ENCODE measurements around the gene ARAP2.
A peak's percentile ranks its signal among the peaks of the same experiment; 100 is the strongest.

The ARAP2 gene

DNA sequence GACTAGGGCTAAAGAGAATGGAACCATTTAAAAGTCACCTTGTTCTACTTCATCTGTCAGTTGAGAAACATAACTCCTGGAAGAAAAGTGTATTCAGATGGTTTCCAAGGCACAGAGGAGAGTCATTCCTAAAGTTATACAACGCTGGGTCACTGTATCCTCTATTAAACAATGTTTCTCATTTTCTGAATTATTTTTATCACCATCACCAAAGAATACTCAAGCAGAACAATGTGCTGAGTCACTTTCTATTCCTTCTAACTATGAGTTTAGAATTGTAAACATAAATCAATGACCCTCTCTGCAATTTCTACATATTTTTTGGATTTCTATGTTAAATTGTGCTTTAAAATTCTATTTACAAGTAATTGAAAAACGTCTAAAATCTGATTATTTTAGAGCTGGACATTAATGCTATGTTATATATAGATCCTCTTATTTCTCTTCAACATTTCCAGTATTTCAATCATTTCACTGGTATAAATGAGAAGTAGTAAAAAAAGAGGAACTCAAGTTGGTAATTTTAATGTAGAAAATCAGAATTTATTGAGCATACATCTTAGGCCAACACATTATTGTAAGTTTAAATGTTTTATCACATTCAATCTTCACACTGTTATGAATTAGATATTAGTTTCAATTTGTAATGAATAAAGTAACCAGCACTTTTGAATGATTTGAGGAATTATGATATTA, 44.6 kb upstream of the ARAP2 start:
- TF ChIP-seq EZH2 (IDR thresholded peaks at IDR 0.05; ENCODE audit: borderline replicate concordance, low read depth, low read length, severe bottlenecking), result no peak
- TF ChIP-seq, protein P1, sequence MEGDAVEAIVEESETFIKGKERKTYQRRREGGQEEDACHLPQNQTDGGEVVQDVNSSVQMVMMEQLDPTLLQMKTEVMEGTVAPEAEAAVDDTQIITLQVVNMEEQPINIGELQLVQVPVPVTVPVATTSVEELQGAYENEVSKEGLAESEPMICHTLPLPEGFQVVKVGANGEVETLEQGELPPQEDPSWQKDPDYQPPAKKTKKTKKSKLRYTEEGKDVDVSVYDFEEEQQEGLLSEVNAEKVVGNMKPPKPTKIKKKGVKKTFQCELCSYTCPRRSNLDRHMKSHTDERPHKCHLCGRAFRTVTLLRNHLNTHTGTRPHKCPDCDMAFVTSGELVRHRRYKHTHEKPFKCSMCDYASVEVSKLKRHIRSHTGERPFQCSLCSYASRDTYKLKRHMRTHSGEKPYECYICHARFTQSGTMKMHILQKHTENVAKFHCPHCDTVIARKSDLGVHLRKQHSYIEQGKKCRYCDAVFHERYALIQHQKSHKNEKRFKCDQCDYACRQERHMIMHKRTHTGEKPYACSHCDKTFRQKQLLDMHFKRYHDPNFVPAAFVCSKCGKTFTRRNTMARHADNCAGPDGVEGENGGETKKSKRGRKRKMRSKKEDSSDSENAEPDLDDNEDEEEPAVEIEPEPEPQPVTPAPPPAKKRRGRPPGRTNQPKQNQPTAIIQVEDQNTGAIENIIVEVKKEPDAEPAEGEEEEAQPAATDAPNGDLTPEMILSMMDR (IDR thresholded peaks at IDR 0.05; ENCODE audit: borderline replicate concordance, extremely low read depth, low read length, poor library complexity, severe bottlenecking), result no peak
- Histone ChIP-seq H3K4me2 (ENCODE audit: insufficient read depth, low read length) (no peak overlapping the region), H3K9ac (ENCODE audit: low read depth, low read length) (no peak overlapping the region), H3K4me1 (ENCODE audit: insufficient read depth, low read length) (peaks cover 11% of the 10 kb centered on the region), H4K20me1 (ENCODE audit: insufficient read depth, low read length) (no peaks in the 10 kb centered on the region), H2AFZ (ENCODE audit: low read depth, low read length) (no peak overlapping the region), H3K36me3 (ENCODE audit: insufficient read depth, low read length) (no peaks in the 10 kb centered on the region), H3K9me3 (ENCODE audit: insufficient read depth, low read length, severe bottlenecking) (no peaks in the 10 kb centered on the region), H3K4me3 (ENCODE audit: low read depth in 1 of 2, low read length in 2 of 2) (no peak overlapping the region), H3K27me3 (ENCODE audit: insufficient read depth, low read length, poor library complexity) (no peaks in the 10 kb centered on the region), H3K79me2 (ENCODE audit: insufficient read depth, low read length) (no peaks in the 10 kb centered on the region), H3K27ac (ENCODE audit: low read length) (no peak overlapping the region)
- DNase-seq, result no peak
- no peak for ATAC-seq (ENCODE audit: insufficient read depth, low read depth)

DNA sequence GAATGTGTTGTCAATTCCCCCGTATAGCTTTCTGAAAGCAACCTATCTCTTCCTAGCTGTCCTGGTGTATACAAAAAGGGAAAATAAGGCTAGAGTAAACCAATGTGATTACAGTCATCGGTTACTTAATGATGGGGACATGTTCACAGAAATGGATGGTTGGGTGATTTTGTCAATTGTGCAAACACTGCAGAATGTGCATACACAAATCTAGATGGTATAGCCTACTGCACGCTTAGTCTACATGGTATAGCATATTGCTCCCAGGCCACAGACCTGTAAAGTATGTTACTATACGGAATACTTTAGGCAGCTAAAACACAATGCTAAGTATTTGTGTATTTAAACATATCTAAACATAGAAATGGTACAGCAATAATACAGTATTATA, 42.2 kb upstream of the ARAP2 start:
- H3K4me1 ChIP-seq (ENCODE audit: insufficient read depth, low read length), result peaks cover 11% of the 10 kb centered on the region
- no peaks in the 10 kb centered on the region for H3K79me2 ChIP-seq (ENCODE audit: insufficient read depth, low read length)
- H3K27ac ChIP-seq (ENCODE audit: low read length), result peak overlapping the region; percentile 33
- peak overlapping the region; percentile 0; the same call in 1 of the 2 replicates for H3K4me2 ChIP-seq (ENCODE audit: insufficient read depth, low read length)
- H3K9ac ChIP-seq (ENCODE audit: low read depth, low read length), result no peak overlapping the region
- no peaks in the 10 kb centered on the region for H3K36me3 ChIP-seq (ENCODE audit: insufficient read depth, low read length)
- ATAC-seq (ENCODE audit: insufficient read depth, low read depth) (peak; percentile 37; the same call in 2 of the 3 replicates), DNase-seq (no peak)
- H4K20me1 ChIP-seq (ENCODE audit: insufficient read depth, low read length), result no peaks in the 10 kb centered on the region
- H2AFZ ChIP-seq (ENCODE audit: low read depth, low read length), result peak overlapping the region; percentile 44
- no peaks in the 10 kb centered on the region for H3K9me3 ChIP-seq (ENCODE audit: insufficient read depth, low read length, severe bottlenecking)
- no peak for TF ChIP-seq EZH2 (IDR thresholded peaks at IDR 0.05; ENCODE audit: borderline replicate concordance, low read depth, low read length, severe bottlenecking)
- TF ChIP-seq, protein P1 (IDR thresholded peaks at IDR 0.05; ENCODE audit: borderline replicate concordance, extremely low read depth, low read length, poor library complexity, severe bottlenecking), result no peak
- no peak overlapping the region for H3K4me3 ChIP-seq (ENCODE audit: low read depth in 1 of 2, low read length in 2 of 2)
- no peaks in the 10 kb centered on the region for H3K27me3 ChIP-seq (ENCODE audit: insufficient read depth, low read length, poor library complexity)

DNA sequence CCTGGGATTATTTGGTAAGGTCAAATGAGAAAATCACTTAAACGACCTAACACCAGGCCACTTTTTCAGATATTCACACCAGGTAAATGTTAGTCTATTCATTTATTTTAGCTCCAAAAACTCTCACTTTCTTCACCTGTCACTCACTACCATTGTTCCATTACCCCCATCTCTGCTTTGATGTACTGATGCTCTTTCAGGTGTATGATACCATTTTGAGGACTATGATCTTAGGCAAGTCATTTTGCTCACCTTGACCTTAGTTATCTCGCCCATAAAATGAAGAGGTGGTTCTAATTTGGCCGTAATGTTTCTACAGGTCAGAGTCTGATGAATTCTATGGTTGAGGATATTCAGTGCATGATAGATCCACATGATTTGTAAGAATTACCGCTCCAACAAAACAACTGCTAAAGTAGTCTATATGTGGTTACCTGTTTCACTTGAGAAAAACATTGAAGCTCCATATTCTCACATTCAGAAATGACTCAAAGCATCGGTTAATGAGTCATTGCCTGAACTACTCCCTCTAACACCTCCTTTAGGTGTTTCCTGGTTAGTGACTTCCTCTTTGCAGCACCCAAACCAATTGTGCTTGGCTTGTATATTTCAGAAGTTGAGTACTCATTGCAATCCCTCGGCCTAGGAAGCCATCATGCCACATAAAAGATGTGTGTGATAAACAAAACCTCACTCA, 41.6 kb upstream of the ARAP2 start:
- ATAC-seq (ENCODE audit: insufficient read depth, low read depth) (peak; percentile 98), DNase-seq (peak; percentile 51)
- Histone ChIP-seq H3K4me2 (ENCODE audit: insufficient read depth, low read length) (0 out of 2 replicates have a peak overlapping the region, but pooled peaks have one; percentile 0), H3K27ac (ENCODE audit: low read length) (peak overlapping the region; percentile 33), H2AFZ (ENCODE audit: low read depth, low read length) (peak overlapping the region; percentile 44), H3K79me2 (ENCODE audit: insufficient read depth, low read length) (no peaks in the 10 kb centered on the region), H3K4me1 (ENCODE audit: insufficient read depth, low read length) (peaks cover 11% of the 10 kb centered on the region), H3K4me3 (ENCODE audit: low read depth in 1 of 2, low read length in 2 of 2) (no peak overlapping the region), H3K27me3 (ENCODE audit: insufficient read depth, low read length, poor library complexity) (no peaks in the 10 kb centered on the region), H4K20me1 (ENCODE audit: insufficient read depth, low read length) (no peaks in the 10 kb centered on the region), H3K9ac (ENCODE audit: low read depth, low read length) (no peak overlapping the region), H3K36me3 (ENCODE audit: insufficient read depth, low read length) (no peaks in the 10 kb centered on the region), H3K9me3 (ENCODE audit: insufficient read depth, low read length, severe bottlenecking) (no peaks in the 10 kb centered on the region)
- no peak for TF ChIP-seq EZH2 (IDR thresholded peaks at IDR 0.05; ENCODE audit: borderline replicate concordance, low read depth, low read length, severe bottlenecking)
- TF ChIP-seq, protein P1 (IDR thresholded peaks at IDR 0.05; ENCODE audit: borderline replicate concordance, extremely low read depth, low read length, poor library complexity, severe bottlenecking), result peak; percentile 13

Data from DND-41 (cell line).